Measurements from ENCODE around the gene B9D2.

DNA sequence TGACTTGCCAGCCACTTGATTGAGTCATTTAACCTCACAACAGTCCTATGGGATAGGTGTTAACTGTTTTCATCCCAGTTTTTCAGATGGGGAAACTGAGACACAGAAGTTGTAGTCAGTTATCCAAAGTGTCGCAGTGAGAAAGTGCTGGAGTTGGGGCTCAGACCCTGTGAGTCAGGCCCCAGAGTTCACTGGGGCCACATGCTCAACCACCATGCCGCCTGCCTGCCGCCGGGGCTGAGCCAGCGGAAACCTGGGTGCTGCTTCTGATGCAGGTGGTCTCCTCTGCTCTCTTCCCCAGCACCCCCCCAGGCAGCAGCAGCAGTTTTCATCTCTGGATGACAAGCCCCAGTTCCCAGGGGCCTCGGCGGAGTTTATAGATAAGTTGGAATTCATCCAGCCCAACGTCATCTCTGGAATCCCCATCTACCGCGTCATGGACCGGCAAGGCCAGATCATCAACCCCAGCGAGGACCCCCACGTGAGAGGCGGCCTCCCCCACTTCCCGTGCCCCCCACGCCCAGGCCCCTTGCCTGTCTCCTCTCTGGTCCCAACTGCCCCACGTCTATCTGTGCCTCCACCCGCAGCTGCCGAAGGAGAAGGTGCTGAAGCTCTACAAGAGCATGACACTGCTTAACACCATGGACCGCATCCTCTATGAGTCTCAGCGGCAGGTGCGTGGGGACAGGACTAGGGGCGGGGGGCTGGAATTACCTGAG, 46.5 kb upstream of the B9D2 start:
- TF ChIP-seq, protein P1, sequence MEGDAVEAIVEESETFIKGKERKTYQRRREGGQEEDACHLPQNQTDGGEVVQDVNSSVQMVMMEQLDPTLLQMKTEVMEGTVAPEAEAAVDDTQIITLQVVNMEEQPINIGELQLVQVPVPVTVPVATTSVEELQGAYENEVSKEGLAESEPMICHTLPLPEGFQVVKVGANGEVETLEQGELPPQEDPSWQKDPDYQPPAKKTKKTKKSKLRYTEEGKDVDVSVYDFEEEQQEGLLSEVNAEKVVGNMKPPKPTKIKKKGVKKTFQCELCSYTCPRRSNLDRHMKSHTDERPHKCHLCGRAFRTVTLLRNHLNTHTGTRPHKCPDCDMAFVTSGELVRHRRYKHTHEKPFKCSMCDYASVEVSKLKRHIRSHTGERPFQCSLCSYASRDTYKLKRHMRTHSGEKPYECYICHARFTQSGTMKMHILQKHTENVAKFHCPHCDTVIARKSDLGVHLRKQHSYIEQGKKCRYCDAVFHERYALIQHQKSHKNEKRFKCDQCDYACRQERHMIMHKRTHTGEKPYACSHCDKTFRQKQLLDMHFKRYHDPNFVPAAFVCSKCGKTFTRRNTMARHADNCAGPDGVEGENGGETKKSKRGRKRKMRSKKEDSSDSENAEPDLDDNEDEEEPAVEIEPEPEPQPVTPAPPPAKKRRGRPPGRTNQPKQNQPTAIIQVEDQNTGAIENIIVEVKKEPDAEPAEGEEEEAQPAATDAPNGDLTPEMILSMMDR (IDR thresholded peaks at IDR 0.05) = no peak
- TF ChIP-seq EZH2 (IDR thresholded peaks at IDR 0.05) (no peak), EZH2phosphoT487 (IDR thresholded peaks at IDR 0.05) (no peak)

Data from neural progenitor cell (in vitro differentiated cells).